ENCODE results near the gene BSPRY.

DNA sequence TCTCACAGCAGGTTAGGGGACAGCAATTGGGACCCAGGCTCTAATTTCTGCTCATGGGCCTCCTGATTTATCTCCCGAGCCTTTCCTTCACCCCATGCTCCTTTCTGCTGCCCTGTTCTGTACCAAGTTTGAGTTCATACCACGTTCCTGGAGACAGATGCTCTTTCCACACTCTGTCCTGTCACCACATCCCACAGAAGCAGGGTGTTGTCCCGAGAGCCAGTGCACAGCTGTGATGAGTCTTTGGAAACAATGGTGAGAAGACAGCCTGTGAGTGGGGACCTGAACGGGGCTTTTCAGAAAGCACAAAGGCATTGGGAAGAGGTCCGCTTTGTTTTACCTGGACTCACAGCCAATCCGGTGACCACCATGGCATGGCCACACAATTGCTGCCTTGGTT is 26.7 kb upstream of the BSPRY start:
- TF ChIP-seq CTCF (IDR thresholded peaks at IDR 0.05) (no peak), EZH2 (IDR thresholded peaks at IDR 0.05; ENCODE audit: borderline replicate concordance, insufficient read depth, low read depth, low read length, poor library complexity, severe bottlenecking) (no peak)

All from B cell (primary cell).